ENCODE measurements around the gene NCBP3. TPM values are rescaled to one million over a fixed set of nuclear protein-coding genes. Genes with fewer than 3 reads are reported as not detected.

The NCBP3 gene
- total RNA-seq, 2 experiments from 2014 or later, result 24.5 to 45.7 TPM

- ChIA-PET CTCF (ENCODE audit: unreplicated experiment) (no interaction called here), POLR2A (interaction anchor here (0.6 kb wide), 2 partner anchors 13 to 15 kb away, joined by 3 read pairs; no protein-coding TSS in a partner anchor)
- no peaks in the 10 kb centered on the region for H4K20me1 ChIP-seq (ENCODE audit: insufficient read depth, low read length)
- no peak overlapping the region for H3K4me2 ChIP-seq (ENCODE audit: low read length)
- DNase-seq (ENCODE audit: low spot score), result no peak
- TF ChIP-seq CTCF (conservative IDR thresholded peaks at IDR 0.05; ENCODE audit: low read length), result no peak
- no peak for TF ChIP-seq EZH2phosphoT487 (IDR thresholded peaks at IDR 0.05; ENCODE audit: borderline replicate concordance, low read depth, low read length)
- H3K36me3 ChIP-seq (ENCODE audit: insufficient read depth, low read length), result no peaks in the 10 kb centered on the region
- H3K4me1 ChIP-seq (ENCODE audit: insufficient read depth, low read length, poor library complexity, severe bottlenecking), result peaks cover 3% of the 10 kb centered on the region
- BruUV-seq (replicated peaks), result no TSS peak
- intact Hi-C loops (cut with micrococcal nuclease; ENCODE audit: unreplicated experiment), result no loop called here
- H3K9me3 ChIP-seq (ENCODE audit: low read length), result no peaks in the 10 kb centered on the region
- no peaks in the 10 kb centered on the region for H3K9me2 ChIP-seq (ENCODE audit: insufficient read depth, low read length)
- no peaks in the 10 kb centered on the region for H3K79me2 ChIP-seq (ENCODE audit: insufficient read depth, low read depth, low read length)
- no peak overlapping the region for H2AFZ ChIP-seq (ENCODE audit: low read length)
- no peak overlapping the region for H3K4me3 ChIP-seq (ENCODE audit: low read depth, low read length, poor library complexity, severe bottlenecking)
- H3K27ac ChIP-seq (ENCODE audit: low read depth, low read length, poor library complexity, severe bottlenecking), result no peak overlapping the region
Measured at GRCh38 chr17:3851461-3852100, 5.5 kb upstream of the NCBP3 start.

GRCh38 chr17:3848229-3848835 lies 2.3 kb upstream of the NCBP3 start:
- H3K4me1 ChIP-seq (ENCODE audit: insufficient read depth, low read length, poor library complexity, severe bottlenecking), result peaks cover 14% of the 10 kb centered on the region
- no peak overlapping the region for H3K27ac ChIP-seq (ENCODE audit: low read depth, low read length, poor library complexity, severe bottlenecking)
- CTCF ChIA-PET (ENCODE audit: unreplicated experiment), result no interaction called here
- peaks cover 8% of the 10 kb centered on the region; the same call in 1 of the 2 replicates for H3K36me3 ChIP-seq (ENCODE audit: insufficient read depth, low read length)
- TF ChIP-seq EZH2phosphoT487 (IDR thresholded peaks at IDR 0.05; ENCODE audit: borderline replicate concordance, low read depth, low read length) (no peak), CTCF (conservative IDR thresholded peaks at IDR 0.05; ENCODE audit: low read length) (no peak)
- no peak overlapping the region for H3K4me3 ChIP-seq (ENCODE audit: low read depth, low read length, poor library complexity, severe bottlenecking)
- H3K79me2 ChIP-seq (ENCODE audit: insufficient read depth, low read depth, low read length), result peaks cover 24% of the 10 kb centered on the region; the same call in 1 of the 2 replicates
- no peaks in the 10 kb centered on the region for H3K9me2 ChIP-seq (ENCODE audit: insufficient read depth, low read length)
- no peaks in the 10 kb centered on the region for H4K20me1 ChIP-seq (ENCODE audit: insufficient read depth, low read length)
- no peak for DNase-seq (ENCODE audit: low spot score)
- no peaks in the 10 kb centered on the region for H3K9me3 ChIP-seq (ENCODE audit: low read length)
- BruUV-seq (replicated peaks), result no TSS peak
- intact Hi-C loops (cut with micrococcal nuclease; ENCODE audit: unreplicated experiment), result loop anchor here (5.0 kb wide), 1 partner anchor 64 kb away; no protein-coding TSS in a partner anchor
- H2AFZ ChIP-seq (ENCODE audit: low read length), result no peak overlapping the region
- no peak overlapping the region for H3K4me2 ChIP-seq (ENCODE audit: low read length)
- POLR2A ChIA-PET, result no interaction called here
